ENCODE results near the gene SNX7. TPM values are rescaled to one million over a fixed set of nuclear protein-coding genes. Genes with fewer than 3 reads are reported as not detected.

The SNX7 gene
- total RNA-seq, 2 donors from 2014 or later: 45.0 to 48.5 TPM

- Histone ChIP-seq H3K4me1 (no peaks in the 10 kb centered on the region), H3K27me3 (no peaks in the 10 kb centered on the region), H3K9ac (ENCODE audit: low read depth in 2 of 2, low read length in 2 of 2) (no peak overlapping the region), H3K9me3 (no peaks in the 10 kb centered on the region), H3K27ac (no peak overlapping the region), H3K4me3 (no peak overlapping the region), H3K36me3 (no peaks in the 10 kb centered on the region)
- intact Hi-C loops (cut with DNase I): no loop called here
- TF ChIP-seq CTCF (IDR thresholded peaks at IDR 0.05): no peak
- DNase-seq: no peak
These were observed 48.4 kb downstream of the SNX7 start for GRCh38 chr1:98709906-98710305.

- no peak for TF ChIP-seq CTCF (IDR thresholded peaks at IDR 0.05)
- no peak for DNase-seq
- H3K9ac ChIP-seq (ENCODE audit: low read depth in 2 of 2, low read length in 2 of 2): no peak overlapping the region
- no peaks in the 10 kb centered on the region for H3K4me1 ChIP-seq
- no peak overlapping the region for H3K27ac ChIP-seq
- no peaks in the 10 kb centered on the region for H3K27me3 ChIP-seq
- H3K36me3 ChIP-seq: no peaks in the 10 kb centered on the region
- H3K4me3 ChIP-seq: no peak overlapping the region
- intact Hi-C loops (cut with DNase I): no loop called here
- no peaks in the 10 kb centered on the region for H3K9me3 ChIP-seq
These were observed 62.1 kb downstream of the SNX7 start for GRCh38 chr1:98723574-98723973.

- intact Hi-C loops (cut with DNase I): no loop called here
- no peak for DNase-seq
- no peak overlapping the region for H3K9ac ChIP-seq (ENCODE audit: low read depth in 2 of 2, low read length in 2 of 2)
- no peaks in the 10 kb centered on the region for H3K9me3 ChIP-seq
- H3K27ac ChIP-seq: no peak overlapping the region
- no peak for TF ChIP-seq CTCF (IDR thresholded peaks at IDR 0.05)
- no peaks in the 10 kb centered on the region for H3K4me1 ChIP-seq
- H3K36me3 ChIP-seq: no peaks in the 10 kb centered on the region
- H3K4me3 ChIP-seq: no peak overlapping the region
- no peaks in the 10 kb centered on the region for H3K27me3 ChIP-seq
These were observed 71.7 kb downstream of the SNX7 start for GRCh38 chr1:98732985-98733781.

- H3K27ac ChIP-seq: no peak overlapping the region
- no peak for DNase-seq
- intact Hi-C loops (cut with DNase I): no loop called here
- no peak overlapping the region for H3K4me3 ChIP-seq
- H3K27me3 ChIP-seq: no peaks in the 10 kb centered on the region
- no peaks in the 10 kb centered on the region for H3K36me3 ChIP-seq
- no peak for TF ChIP-seq CTCF (IDR thresholded peaks at IDR 0.05)
- H3K9me3 ChIP-seq: no peaks in the 10 kb centered on the region
- no peaks in the 10 kb centered on the region for H3K4me1 ChIP-seq
- H3K9ac ChIP-seq (ENCODE audit: low read depth in 2 of 2, low read length in 2 of 2): no peak overlapping the region
These were observed 72.2 kb downstream of the SNX7 start for GRCh38 chr1:98733782-98734112.

GRCh38 chr1:98735756-98736155, 74.2 kb downstream of the SNX7 start:
- Histone ChIP-seq H3K27ac (no peak overlapping the region), H3K36me3 (no peaks in the 10 kb centered on the region), H3K27me3 (no peaks in the 10 kb centered on the region), H3K4me3 (no peak overlapping the region), H3K9ac (ENCODE audit: low read depth in 2 of 2, low read length in 2 of 2) (no peak overlapping the region), H3K4me1 (no peaks in the 10 kb centered on the region), H3K9me3 (no peaks in the 10 kb centered on the region)
- TF ChIP-seq CTCF (IDR thresholded peaks at IDR 0.05): no peak
- no peak for DNase-seq
- intact Hi-C loops (cut with DNase I): no loop called here
